GM12878 (cell line): ENCODE measurements around the gene PTBP1. TPM values are rescaled to one million over a fixed set of nuclear protein-coding genes. Genes with fewer than 3 reads are reported as not detected.

Source experiments
- ATAC-seq: fragments of 200-7000 bp; cut with Tn5 transposase; 3 replicates; pipeline ENCODE4 v1.9.1; 2020; ENCODE audit warnings: mild to moderate bottlenecking, moderate library complexity
- BruUV-seq: library from RNA; stranded (reverse); fragments of 400-500 nt; replicated peaks from 2 replicates; lab custom pipeline; 2021; lab: Mats Ljungman, UMichigan
- CTCF ChIA-PET: fragments of 300-600 bp; sonication (Branson Sonifier 250); formaldehyde crosslinking; extraction: SDS; loops from one replicate; lab custom pipeline; 2021; ENCODE audit warnings: inconsistent platforms; lab: Yijun Ruan, JAX
- POLR2A ChIA-PET: fragments of 350-600 bp; formaldehyde crosslinking; extraction: SDS; loops from one replicate; lab custom pipeline; 2021; ENCODE audit warnings: inconsistent platforms; lab: Charles Lee
- RAD21 ChIA-PET: fragments of 300-600 bp; sonication (Branson Sonifier 250); formaldehyde crosslinking; loops from one replicate; lab custom pipeline; 2023; ENCODE audit warnings: antibody characterized with exemption; ENCODE audit not compliant: unreplicated experiment; lab: Charles Lee
- SMC1A ChIA-PET: fragments of 300-600 bp; sonication (Branson Sonifier 250); formaldehyde crosslinking; loops from one replicate; lab custom pipeline; 2023; ENCODE audit not compliant: unreplicated experiment, uncharacterized antibody; lab: Charles Lee
- DNase-seq: peaks from one replicate; pipeline ENCODE4 v3.0.0-alpha.2; 2011; ENCODE audit warnings: low read depth, low spot score
- FAIRE-seq: peaks from 3 replicates; lab custom pipeline; 2011; peaks lifted over from hg19 to GRCh38; lab: Jason Lieb, UNC
- H2AFZ ChIP-seq: 2 replicates; pipeline ENCODE4 v1.6.0; 2011; ENCODE audit warnings: low read depth, low read length, control low read depth; ENCODE audit not compliant: control insufficient read depth
- H3K27ac ChIP-seq: 2 replicates; pipeline ENCODE4 v1.5.1; 2011; ENCODE audit warnings: control low read depth; ENCODE audit not compliant: control insufficient read depth, insufficient read depth
- H3K27me3 ChIP-seq, 2 experiments: replicated peaks in 1 of 2; 2 replicates each; pipeline versions ENCODE4 v1.6.0 to v1.6.1; 2011; ENCODE audit warnings: low read length in 1 of 2; ENCODE audit not compliant: control insufficient read depth in 2 of 2, insufficient read depth in 2 of 2
- H3K36me3 ChIP-seq, 2 experiments: 2 replicates each; pipeline ENCODE4 v1.5.1; 2011; ENCODE audit warnings: low read length in 1 of 2; ENCODE audit not compliant: control insufficient read depth in 2 of 2, insufficient read depth in 2 of 2
- H3K4me1 ChIP-seq: 2 replicates; pipeline ENCODE4 v1.6.1; 2011; ENCODE audit warnings: mild to moderate bottlenecking, low read length, moderate library complexity, mixed read lengths; ENCODE audit not compliant: control insufficient read depth, insufficient read depth
- H3K4me2 ChIP-seq: 2 replicates; pipeline ENCODE4 v1.6.0; 2011; ENCODE audit warnings: control low read depth; ENCODE audit not compliant: control insufficient read depth, insufficient read depth
- H3K4me3 ChIP-seq: fragments of 200-600 bp; sonication (generic); 2 replicates; pipeline ENCODE4 v1.5.1; 2016
- H3K79me2 ChIP-seq: 2 replicates; pipeline ENCODE4 v1.6.0; 2011; ENCODE audit warnings: low read length; ENCODE audit not compliant: control insufficient read depth, insufficient read depth
- H3K9ac ChIP-seq: 2 replicates; pipeline ENCODE4 v1.8.0; 2011; ENCODE audit warnings: low read length, control low read depth, mixed read lengths; ENCODE audit not compliant: control insufficient read depth, insufficient read depth
- H3K9me3 ChIP-seq: replicated peaks from 3 replicates; pipeline ENCODE4 v1.5.1; 2011; ENCODE audit warnings: mild to moderate bottlenecking, low read length; ENCODE audit not compliant: control insufficient read depth, insufficient read depth
- H4K20me1 ChIP-seq: 2 replicates; pipeline ENCODE4 v1.6.0; 2011; ENCODE audit not compliant: control insufficient read depth, insufficient read depth
- BCL11A ChIP-seq: IDR thresholded peaks from 2 replicates; pipeline ENCODE4 v1.6.1; 2011; ENCODE audit warnings: low read depth, low read length
- LARP7 ChIP-seq: fragments of 450-650 bp; IDR thresholded peaks from 2 replicates; pipeline ENCODE4 v1.6.1; 2017; ENCODE audit warnings: mild to moderate bottlenecking
- MEF2B ChIP-seq: fragments of 450-650 bp; IDR thresholded peaks from 2 replicates; pipeline ENCODE4 v1.6.1; 2018; ENCODE audit warnings: mild to moderate bottlenecking, moderate library complexity; ENCODE audit not compliant: partially characterized antibody, poor library complexity, severe bottlenecking
- MYB ChIP-seq: fragments of 150-350 bp; IDR thresholded peaks from 2 replicates; pipeline ENCODE4 v1.6.1; 2014; ENCODE audit warnings: mild to moderate bottlenecking, low read depth, low read length, borderline replicate concordance
- PAX5 ChIP-seq: IDR thresholded peaks from 2 replicates; pipeline ENCODE4 v1.6.1; 2011; ENCODE audit warnings: low read depth, low read length, borderline replicate concordance
- WGBS: methylation state at CpG from one replicate; pipeline ENCODE4 v1.1.6; 2016; ENCODE audit warnings: low lambda C conversion rate; ENCODE audit not compliant: insufficient replicate concordance, insufficient coverage; ENCODE audit errors: missing lambda C conversion rate; 5-methylcytosine and 5-hydroxymethylcytosine counted together
- in situ Hi-C: fragments of 300-500 bp; cut with MboI; formaldehyde crosslinking; loops from 9 replicates; pipeline ENCODE4 v1.14.3; 2018; ENCODE audit warnings: mixed read lengths
- intact Hi-C: fragments of 100-400 bp; cut with micrococcal nuclease; formaldehyde crosslinking; loops from one replicate; pipeline ENCODE4 v1.14.2; 2022; ENCODE audit not compliant: unreplicated experiment
- polyA plus RNA-seq, 11 experiments: library from polyadenylated mRNA; depleted of rRNA in 4 of 11; unstranded in 6 of 11; stranded (reverse) in 5 of 11; fragments of >200 nt; fragmentation: Nextera tagmentation in 4 of 11; fragmentation: Illumina TruSeq in 1 of 11; extraction: Ambion mirVana in 4 of 11; extraction: Trizol in 1 of 11; gene quantifications; 1 replicate in 1 of 11; 2 replicates in 10 of 11; pipeline versions ENCODE4 v1.2.1 to v1.2.3, GENCODE V29; 2011 to 2016; ENCODE audit warnings: inconsistent platforms in 2 of 11, missing spikeins in 2 of 11, low read depth in 1 of 11
- total RNA-seq, 4 experiments: library from RNA; depleted of rRNA in 3 of 4; stranded (reverse); fragments of >200 nt in 3 of 4; fragmentation: Illumina TruSeq in 1 of 4; extraction: Trizol in 1 of 4; gene quantifications; 2 replicates each; pipeline versions ENCODE4 v1.2.1 to v1.2.3, GENCODE V29; 2013 to 2021
- TF ChIP-seq, protein P1 (sequence below): IDR thresholded peaks from 2 replicates; pipeline ENCODE4 v1.6.1; 2012; ENCODE audit warnings: low read depth, low read length, improper control_type of control experiment
- TF ChIP-seq, protein P2 (sequence below): fragments of 450-650 bp; IDR thresholded peaks from 2 replicates; pipeline ENCODE4 v1.6.1; 2017; ENCODE audit warnings: mild to moderate bottlenecking, low read depth, inconsistent platforms; ENCODE audit not compliant: poor library complexity, severe bottlenecking
- TF ChIP-seq, protein P3 (sequence below): IDR thresholded peaks from 2 replicates; pipeline ENCODE4 v1.6.1; 2012; ENCODE audit warnings: low read length, inconsistent platforms
- TF ChIP-seq, protein P4 (sequence below): fragments of 450-650 bp; IDR thresholded peaks from 2 replicates; pipeline ENCODE4 v1.6.1; 2018; ENCODE audit warnings: mild to moderate bottlenecking, low read depth, moderate library complexity; ENCODE audit not compliant: partially characterized antibody
- TF ChIP-seq, protein P5 (sequence below): fragments of 450-650 bp; formaldehyde crosslinking; IDR thresholded peaks from 2 replicates; pipeline ENCODE4 v1.4.0; 2020; ENCODE audit warnings: mild to moderate bottlenecking, moderate library complexity

The PTBP1 gene
- total and polyA plus RNA-seq, 10 of the 15 experiments (the other 5 are each of a cell fraction or from before 2014, with no cell fraction given), result 13.1 to 532 (median 217) TPM

DNA sequence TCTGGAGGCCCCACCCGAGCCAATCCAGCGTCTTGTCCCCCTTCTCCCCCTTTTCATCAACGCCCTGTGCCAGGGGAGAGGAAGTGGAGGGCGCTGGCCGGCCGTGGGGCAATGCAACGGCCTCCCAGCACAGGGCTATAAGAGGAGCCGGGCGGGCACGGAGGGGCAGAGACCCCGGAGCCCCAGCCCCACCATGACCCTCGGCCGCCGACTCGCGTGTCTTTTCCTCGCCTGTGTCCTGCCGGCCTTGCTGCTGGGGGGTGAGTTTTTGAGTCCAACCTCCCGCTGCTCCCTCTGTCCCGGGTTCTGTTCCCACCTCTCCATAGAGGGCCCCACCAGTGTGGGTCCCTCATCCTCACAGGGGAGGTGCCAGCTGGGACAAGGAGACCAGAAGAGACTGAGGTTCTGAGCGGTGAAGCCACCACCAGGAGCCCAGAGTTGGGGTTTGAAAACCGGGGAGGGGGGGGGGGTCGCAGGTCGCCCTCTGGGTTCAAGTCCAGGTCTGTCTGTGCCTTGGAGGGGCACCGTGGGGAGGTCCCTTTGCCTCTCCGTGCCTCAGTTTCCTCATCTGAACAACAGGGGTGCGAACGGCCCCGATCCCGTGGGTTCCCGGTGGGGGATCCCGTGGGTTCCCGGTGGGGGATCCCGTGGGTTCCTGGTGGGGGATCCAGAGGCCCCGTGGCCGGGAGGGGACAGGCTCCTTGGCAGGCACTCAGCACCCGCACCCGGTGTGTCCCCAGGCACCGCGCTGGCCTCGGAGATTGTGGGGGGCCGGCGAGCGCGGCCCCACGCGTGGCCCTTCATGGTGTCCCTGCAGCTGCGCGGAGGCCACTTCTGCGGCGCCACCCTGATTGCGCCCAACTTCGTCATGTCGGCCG lies 55.1 kb downstream of the PTBP1 start, which contains the start of gene ELANE:
Gene ELANE, plus strand, starts transcription at position 168 of the 878 bp plus-strand sequence. Its CDS starts 26 bp downstream, at position 194.
- intact Hi-C loops (no loop called here), in situ Hi-C loops (no loop called here)
- RAD21 ChIA-PET, result no interaction called here
- SMC1A ChIA-PET, result no interaction called here
- H2AFZ ChIP-seq, result no peak within 1 kb of the TSS
- DNase-seq (no peak), ATAC-seq (no peak), FAIRE-seq (no peak)
- no peaks in the 10 kb centered on the region for H3K9me3 ChIP-seq
- CTCF ChIA-PET, result no interaction called here
- no peak within 1 kb of the TSS for H3K9ac ChIP-seq
- no TSS peak for BruUV-seq
- no peaks in the 10 kb centered on the region for H3K79me2 ChIP-seq
- no peak within 1 kb of the TSS for H3K4me3 ChIP-seq
- H3K4me1 ChIP-seq, result no peaks in the 10 kb centered on the region
- H3K27me3 ChIP-seq, result no peaks in the 10 kb centered on the region
- POLR2A ChIA-PET, result no interaction called here
- H3K27ac ChIP-seq, result no peak within 1 kb of the TSS
- no peak within 1 kb of the TSS for H3K4me2 ChIP-seq
- no peaks in the 10 kb centered on the region for H3K36me3 ChIP-seq
- no peaks in the 10 kb centered on the region for H4K20me1 ChIP-seq
- WGBS, result 56% methylated on average over 51 of the region's 55 CpGs
- TF ChIP-seq, protein P1, sequence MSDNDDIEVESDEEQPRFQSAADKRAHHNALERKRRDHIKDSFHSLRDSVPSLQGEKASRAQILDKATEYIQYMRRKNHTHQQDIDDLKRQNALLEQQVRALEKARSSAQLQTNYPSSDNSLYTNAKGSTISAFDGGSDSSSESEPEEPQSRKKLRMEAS, result no peak
- TF ChIP-seq, protein P2, sequence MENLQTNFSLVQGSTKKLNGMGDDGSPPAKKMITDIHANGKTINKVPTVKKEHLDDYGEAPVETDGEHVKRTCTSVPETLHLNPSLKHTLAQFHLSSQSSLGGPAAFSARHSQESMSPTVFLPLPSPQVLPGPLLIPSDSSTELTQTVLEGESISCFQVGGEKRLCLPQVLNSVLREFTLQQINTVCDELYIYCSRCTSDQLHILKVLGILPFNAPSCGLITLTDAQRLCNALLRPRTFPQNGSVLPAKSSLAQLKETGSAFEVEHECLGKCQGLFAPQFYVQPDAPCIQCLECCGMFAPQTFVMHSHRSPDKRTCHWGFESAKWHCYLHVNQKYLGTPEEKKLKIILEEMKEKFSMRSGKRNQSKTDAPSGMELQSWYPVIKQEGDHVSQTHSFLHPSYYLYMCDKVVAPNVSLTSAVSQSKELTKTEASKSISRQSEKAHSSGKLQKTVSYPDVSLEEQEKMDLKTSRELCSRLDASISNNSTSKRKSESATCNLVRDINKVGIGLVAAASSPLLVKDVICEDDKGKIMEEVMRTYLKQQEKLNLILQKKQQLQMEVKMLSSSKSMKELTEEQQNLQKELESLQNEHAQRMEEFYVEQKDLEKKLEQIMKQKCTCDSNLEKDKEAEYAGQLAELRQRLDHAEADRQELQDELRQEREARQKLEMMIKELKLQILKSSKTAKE, result no peak
- TF ChIP-seq MYB (no peak), BCL11A (no peak), PAX5 (no peak), MEF2B (no peak), LARP7 (no peak)
- TF ChIP-seq, protein P3, sequence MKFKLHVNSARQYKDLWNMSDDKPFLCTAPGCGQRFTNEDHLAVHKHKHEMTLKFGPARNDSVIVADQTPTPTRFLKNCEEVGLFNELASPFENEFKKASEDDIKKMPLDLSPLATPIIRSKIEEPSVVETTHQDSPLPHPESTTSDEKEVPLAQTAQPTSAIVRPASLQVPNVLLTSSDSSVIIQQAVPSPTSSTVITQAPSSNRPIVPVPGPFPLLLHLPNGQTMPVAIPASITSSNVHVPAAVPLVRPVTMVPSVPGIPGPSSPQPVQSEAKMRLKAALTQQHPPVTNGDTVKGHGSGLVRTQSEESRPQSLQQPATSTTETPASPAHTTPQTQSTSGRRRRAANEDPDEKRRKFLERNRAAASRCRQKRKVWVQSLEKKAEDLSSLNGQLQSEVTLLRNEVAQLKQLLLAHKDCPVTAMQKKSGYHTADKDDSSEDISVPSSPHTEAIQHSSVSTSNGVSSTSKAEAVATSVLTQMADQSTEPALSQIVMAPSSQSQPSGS, result no peak
- TF ChIP-seq, protein P4, sequence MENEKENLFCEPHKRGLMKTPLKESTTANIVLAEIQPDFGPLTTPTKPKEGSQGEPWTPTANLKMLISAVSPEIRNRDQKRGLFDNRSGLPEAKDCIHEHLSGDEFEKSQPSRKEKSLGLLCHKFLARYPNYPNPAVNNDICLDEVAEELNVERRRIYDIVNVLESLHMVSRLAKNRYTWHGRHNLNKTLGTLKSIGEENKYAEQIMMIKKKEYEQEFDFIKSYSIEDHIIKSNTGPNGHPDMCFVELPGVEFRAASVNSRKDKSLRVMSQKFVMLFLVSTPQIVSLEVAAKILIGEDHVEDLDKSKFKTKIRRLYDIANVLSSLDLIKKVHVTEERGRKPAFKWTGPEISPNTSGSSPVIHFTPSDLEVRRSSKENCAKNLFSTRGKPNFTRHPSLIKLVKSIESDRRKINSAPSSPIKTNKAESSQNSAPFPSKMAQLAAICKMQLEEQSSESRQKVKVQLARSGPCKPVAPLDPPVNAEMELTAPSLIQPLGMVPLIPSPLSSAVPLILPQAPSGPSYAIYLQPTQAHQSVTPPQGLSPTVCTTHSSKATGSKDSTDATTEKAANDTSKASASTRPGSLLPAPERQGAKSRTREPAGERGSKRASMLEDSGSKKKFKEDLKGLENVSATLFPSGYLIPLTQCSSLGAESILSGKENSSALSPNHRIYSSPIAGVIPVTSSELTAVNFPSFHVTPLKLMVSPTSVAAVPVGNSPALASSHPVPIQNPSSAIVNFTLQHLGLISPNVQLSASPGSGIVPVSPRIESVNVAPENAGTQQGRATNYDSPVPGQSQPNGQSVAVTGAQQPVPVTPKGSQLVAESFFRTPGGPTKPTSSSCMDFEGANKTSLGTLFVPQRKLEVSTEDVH, result no peak
- TF ChIP-seq, protein P5, sequence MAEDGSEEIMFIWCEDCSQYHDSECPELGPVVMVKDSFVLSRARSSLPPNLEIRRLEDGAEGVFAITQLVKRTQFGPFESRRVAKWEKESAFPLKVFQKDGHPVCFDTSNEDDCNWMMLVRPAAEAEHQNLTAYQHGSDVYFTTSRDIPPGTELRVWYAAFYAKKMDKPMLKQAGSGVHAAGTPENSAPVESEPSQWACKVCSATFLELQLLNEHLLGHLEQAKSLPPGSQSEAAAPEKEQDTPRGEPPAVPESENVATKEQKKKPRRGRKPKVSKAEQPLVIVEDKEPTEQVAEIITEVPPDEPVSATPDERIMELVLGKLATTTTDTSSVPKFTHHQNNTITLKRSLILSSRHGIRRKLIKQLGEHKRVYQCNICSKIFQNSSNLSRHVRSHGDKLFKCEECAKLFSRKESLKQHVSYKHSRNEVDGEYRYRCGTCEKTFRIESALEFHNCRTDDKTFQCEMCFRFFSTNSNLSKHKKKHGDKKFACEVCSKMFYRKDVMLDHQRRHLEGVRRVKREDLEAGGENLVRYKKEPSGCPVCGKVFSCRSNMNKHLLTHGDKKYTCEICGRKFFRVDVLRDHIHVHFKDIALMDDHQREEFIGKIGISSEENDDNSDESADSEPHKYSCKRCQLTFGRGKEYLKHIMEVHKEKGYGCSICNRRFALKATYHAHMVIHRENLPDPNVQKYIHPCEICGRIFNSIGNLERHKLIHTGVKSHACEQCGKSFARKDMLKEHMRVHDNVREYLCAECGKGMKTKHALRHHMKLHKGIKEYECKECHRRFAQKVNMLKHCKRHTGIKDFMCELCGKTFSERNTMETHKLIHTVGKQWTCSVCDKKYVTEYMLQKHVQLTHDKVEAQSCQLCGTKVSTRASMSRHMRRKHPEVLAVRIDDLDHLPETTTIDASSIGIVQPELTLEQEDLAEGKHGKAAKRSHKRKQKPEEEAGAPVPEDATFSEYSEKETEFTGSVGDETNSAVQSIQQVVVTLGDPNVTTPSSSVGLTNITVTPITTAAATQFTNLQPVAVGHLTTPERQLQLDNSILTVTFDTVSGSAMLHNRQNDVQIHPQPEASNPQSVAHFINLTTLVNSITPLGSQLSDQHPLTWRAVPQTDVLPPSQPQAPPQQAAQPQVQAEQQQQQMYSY (CRISPR knock-in tag), result no peak
